ENCODE data around the gene SP140. TPM values are rescaled to one million over a fixed set of nuclear protein-coding genes. Genes with fewer than 3 reads are reported as not detected.

Gene SP140
- total and polyA plus RNA-seq, 2 of the 8 experiments (the other 6 are each of a cell fraction or from before 2014, with no cell fraction given): 0.23 to 1.3 TPM

DNA sequence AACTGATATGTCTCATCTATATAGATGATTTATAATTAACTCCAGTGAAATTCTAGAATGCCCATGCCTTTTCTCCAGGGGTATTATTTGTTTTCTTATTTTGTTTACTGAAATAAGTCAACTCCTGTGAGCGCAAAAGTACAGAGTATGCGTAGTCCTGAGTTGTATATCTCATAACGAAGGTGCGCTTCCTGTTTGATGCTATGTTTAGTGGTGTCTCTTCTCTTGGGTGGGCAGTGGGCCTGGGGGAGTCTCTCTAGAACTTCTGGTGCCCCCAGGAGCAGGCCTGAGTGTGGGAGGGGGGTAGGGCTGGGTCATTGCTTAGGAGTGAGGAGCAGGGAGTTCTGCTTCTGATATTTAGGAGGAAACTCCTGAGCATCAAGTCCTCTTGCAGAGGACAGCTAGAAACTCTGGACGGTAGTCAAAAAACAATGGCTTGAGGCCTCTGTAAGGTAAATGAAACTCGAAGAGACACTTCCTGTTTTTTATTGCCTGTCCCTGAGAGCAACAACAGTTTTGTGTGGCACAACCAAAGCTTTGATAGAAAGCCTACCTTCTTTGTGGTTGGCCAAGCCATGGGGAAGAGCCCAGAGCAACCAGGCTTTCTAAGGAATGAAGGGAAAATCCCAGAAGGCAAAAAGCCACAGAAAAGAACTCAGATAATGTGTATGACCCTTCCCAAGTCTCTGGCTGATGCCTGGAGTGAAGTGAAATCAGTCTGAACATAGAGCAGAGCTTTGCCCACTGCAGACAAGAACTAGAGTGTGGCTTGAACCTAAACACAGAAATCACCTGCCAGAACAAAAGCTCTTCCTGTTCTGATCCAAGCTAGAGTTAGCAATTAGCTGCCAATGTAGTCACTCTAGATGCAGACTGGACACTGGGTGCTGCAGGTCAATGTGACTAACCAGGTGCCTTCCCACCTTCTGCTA lies 92.9 kb downstream of the SP140 start:
- Histone ChIP-seq H3K18ac (ENCODE audit: extremely low read depth, low read length) (no peak overlapping the region; the same call in 1 of the 2 replicates), H3K79me1 (ENCODE audit: low read depth, low read length) (no peaks in the 10 kb centered on the region), H4K5ac (ENCODE audit: insufficient read length, low read depth, low read length) (no peak overlapping the region), H2BK15ac (ENCODE audit: low read length) (no peak overlapping the region), H3K79me2 (ENCODE audit: control insufficient read depth in 1 of 2, insufficient read depth in 2 of 2, low read length in 2 of 2) (no peaks in the 10 kb centered on the region), H3K27me3 (replicated peaks in 1 of 4; ENCODE audit: control insufficient read depth in 3 of 4, extremely low read depth in 1 of 4, insufficient read depth in 3 of 4, low read length in 3 of 4) (no peaks in the 10 kb centered on the region), H2BK5ac (ENCODE audit: low read depth, low read length) (no peak overlapping the region), H3K4me3 (ENCODE audit: extremely low read depth in 1 of 4, insufficient read depth in 2 of 4, low read depth in 3 of 4, low read length in 4 of 4) (no peak overlapping the region), H3K4ac (replicated peaks; ENCODE audit: insufficient read length, low read depth, low read length) (no peak overlapping the region), H3K9me3 (ENCODE audit: insufficient read depth in 2 of 2, low read depth in 1 of 2, low read length in 1 of 2) (peaks cover 22 to 23% of the 10 kb centered on the region in 2 experiments), H3K4me2 (ENCODE audit: insufficient read depth in 1 of 2, low read depth in 2 of 2, low read length in 2 of 2) (no peak overlapping the region), H2AFZ (ENCODE audit: low read length) (no peak overlapping the region), H4K91ac (replicated peaks; ENCODE audit: insufficient read length, low read length) (no peak overlapping the region), H4K20me1 (replicated peaks in 1 of 2; ENCODE audit: control insufficient read depth in 1 of 2, insufficient read depth in 2 of 2, low read length in 2 of 2) (no peaks in the 10 kb centered on the region), H3K36me3 (ENCODE audit: control insufficient read depth in 2 of 4, insufficient read depth in 4 of 4, low read length in 3 of 4) (no peaks in the 10 kb centered on the region), H4K8ac (ENCODE audit: extremely low read depth, insufficient read depth, low read length) (no peak overlapping the region), H2BK20ac (ENCODE audit: low read length) (no peak overlapping the region), H3K14ac (ENCODE audit: insufficient read length) (no peak overlapping the region), H2BK12ac (ENCODE audit: low read depth, low read length) (no peak overlapping the region), H3K56ac (replicated peaks; ENCODE audit: insufficient read length, low read depth, low read length) (no peak overlapping the region), H3K23ac (ENCODE audit: insufficient read length) (no peak overlapping the region), H3K9ac (replicated peaks in 1 of 4; ENCODE audit: extremely low read depth in 1 of 4, low read depth in 3 of 4, low read length in 3 of 4) (no peak overlapping the region), H2AK5ac (ENCODE audit: low read depth, low read length) (no peak overlapping the region), H3K27ac (ENCODE audit: low read depth, low read length) (no peak overlapping the region), H2BK120ac (replicated peaks; ENCODE audit: low read depth, low read length) (no peak overlapping the region), H3K4me1 (replicated peaks in 1 of 4; ENCODE audit: control insufficient read depth in 3 of 4, insufficient read depth in 4 of 4, low read length in 3 of 4) (no peaks in the 10 kb centered on the region), H3K23me2 (ENCODE audit: low read depth, low read length) (no peaks in the 10 kb centered on the region)
- ChIA-PET POLR2A (ENCODE audit: partially characterized antibody) (no interaction called here), CTCF (ENCODE audit: partially characterized antibody) (interaction anchor here (2.1 kb wide), 1 partner anchor 9 kb away, joined by 5 read pairs; the partner anchor contains the start of gene SP140L)
- FAIRE-seq: no peak
- TF ChIP-seq SIX5 (IDR thresholded peaks at IDR 0.05; ENCODE audit: low read depth, low read length) (no peak), SP4 (IDR thresholded peaks at IDR 0.05; ENCODE audit: low read length) (no peak), TAF1 (IDR thresholded peaks at IDR 0.05; ENCODE audit: low read depth, low read length) (no peak), RFX5 (IDR thresholded peaks at IDR 0.05; ENCODE audit: borderline replicate concordance, low read depth, low read length) (no peak)
- TF ChIP-seq, protein P1, sequence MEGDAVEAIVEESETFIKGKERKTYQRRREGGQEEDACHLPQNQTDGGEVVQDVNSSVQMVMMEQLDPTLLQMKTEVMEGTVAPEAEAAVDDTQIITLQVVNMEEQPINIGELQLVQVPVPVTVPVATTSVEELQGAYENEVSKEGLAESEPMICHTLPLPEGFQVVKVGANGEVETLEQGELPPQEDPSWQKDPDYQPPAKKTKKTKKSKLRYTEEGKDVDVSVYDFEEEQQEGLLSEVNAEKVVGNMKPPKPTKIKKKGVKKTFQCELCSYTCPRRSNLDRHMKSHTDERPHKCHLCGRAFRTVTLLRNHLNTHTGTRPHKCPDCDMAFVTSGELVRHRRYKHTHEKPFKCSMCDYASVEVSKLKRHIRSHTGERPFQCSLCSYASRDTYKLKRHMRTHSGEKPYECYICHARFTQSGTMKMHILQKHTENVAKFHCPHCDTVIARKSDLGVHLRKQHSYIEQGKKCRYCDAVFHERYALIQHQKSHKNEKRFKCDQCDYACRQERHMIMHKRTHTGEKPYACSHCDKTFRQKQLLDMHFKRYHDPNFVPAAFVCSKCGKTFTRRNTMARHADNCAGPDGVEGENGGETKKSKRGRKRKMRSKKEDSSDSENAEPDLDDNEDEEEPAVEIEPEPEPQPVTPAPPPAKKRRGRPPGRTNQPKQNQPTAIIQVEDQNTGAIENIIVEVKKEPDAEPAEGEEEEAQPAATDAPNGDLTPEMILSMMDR (IDR thresholded peaks at IDR 0.05; ENCODE audit: control extremely low read depth in 1 of 3, insufficient read depth in 1 of 3, low read depth in 1 of 3, low read length in 3 of 3): no peak
- 92% methylated on average over 6 of the region's 6 CpGs; no CpG with 5 or more reads in 1 of the 2 experiments for WGBS, 2 experiments (ENCODE audit: extremely low coverage in 1 of 2, insufficient coverage in 1 of 2, insufficient read length in 1 of 2, insufficient replicate concordance in 2 of 2, low coverage in 1 of 2, low lambda C conversion rate in 2 of 2, missing lambda C conversion rate in 1 of 2)
- DNase-seq (ENCODE audit: low read depth in 1 of 2, low spot score in 2 of 2): no peak
